CD14-positive monocyte (primary cell): ENCODE data around the gene SLC27A2. TPM values are rescaled to one million over a fixed set of nuclear protein-coding genes. Genes with fewer than 3 reads are reported as not detected.
A peak's percentile ranks its signal among the peaks of the same experiment; 100 is the strongest.

Experiments
- DNase-seq, 3 donors: peaks; one replicate each; pipeline ENCODE4 v3.0.0-alpha.2; 2011 to 2022
- H2AFZ ChIP-seq: 2 replicates; pipeline ENCODE4 v1.6.0; 2012; ENCODE audit warnings: mild to moderate bottlenecking, low read depth, low read length, inconsistent platforms; ENCODE audit not compliant: insufficient read depth, poor library complexity, severe bottlenecking
- H3K27ac ChIP-seq, 2 donors: 1 replicate in 1 of 2; 2 replicates in 1 of 2; pipeline ENCODE4 v1.5.1; 2012 to 2013; ENCODE audit warnings: low read length in 2 of 2, control low read depth in 1 of 2, inconsistent platforms in 1 of 2, low read depth in 1 of 2, mild to moderate bottlenecking in 1 of 2
- H3K27me3 ChIP-seq, 2 donors: one replicate each; pipeline versions ENCODE4 v1.6.0 to v1.6.1; 2011 to 2013; ENCODE audit warnings: low read length in 2 of 2; ENCODE audit not compliant: control insufficient read depth in 2 of 2, insufficient read depth in 2 of 2
- H3K36me3 ChIP-seq, 2 donors: replicated peaks in 1 of 2; 1 replicate in 1 of 2; 2 replicates in 1 of 2; pipeline versions ENCODE4 v1.5.1 to v1.6.1; 2012 to 2013; ENCODE audit warnings: low read length in 2 of 2, control low read depth in 1 of 2, inconsistent platforms in 1 of 2, mild to moderate bottlenecking in 1 of 2; ENCODE audit not compliant: insufficient read depth in 2 of 2, control insufficient read depth in 1 of 2
- H3K4me1 ChIP-seq, 2 donors: 1 replicate in 1 of 2; 2 replicates in 1 of 2; pipeline versions ENCODE4 v1.5.1 to v1.6.1; 2012 to 2013; ENCODE audit warnings: low read length in 2 of 2, control low read depth in 1 of 2, inconsistent platforms in 1 of 2, mild to moderate bottlenecking in 1 of 2, moderate library complexity in 1 of 2; ENCODE audit not compliant: insufficient read depth in 2 of 2, control insufficient read depth in 1 of 2
- H3K4me2 ChIP-seq: replicated peaks from 2 replicates; pipeline ENCODE3; 2012; ENCODE audit warnings: low read length, moderate library complexity, mild to moderate bottlenecking; ENCODE audit not compliant: poor library complexity, severe bottlenecking; ENCODE audit errors: extremely low read depth
- H3K4me3 ChIP-seq, 3 experiments: fragments of 200-600 bp in 1 of 3; sonication (generic) in 1 of 3; replicated peaks in 1 of 3; 1 replicate in 2 of 3; 2 replicates in 1 of 3; pipeline ENCODE4 v1.5.1; 2011 to 2013; ENCODE audit warnings: low read length in 3 of 3, mild to moderate bottlenecking in 3 of 3, control low read depth in 2 of 3, low read depth in 2 of 3, inconsistent platforms in 1 of 3, moderate library complexity in 1 of 3
- H3K79me2 ChIP-seq: 2 replicates; pipeline ENCODE4 v1.6.0; 2012; ENCODE audit warnings: mild to moderate bottlenecking, control low read depth, inconsistent platforms, low read length, moderate library complexity; ENCODE audit not compliant: insufficient read depth
- H3K9ac ChIP-seq: 2 replicates; pipeline ENCODE4 v1.6.0; 2017; ENCODE audit warnings: low read length, mild to moderate bottlenecking; ENCODE audit not compliant: insufficient read depth, poor library complexity, severe bottlenecking
- H3K9me3 ChIP-seq, 2 donors: replicated peaks in 1 of 2; 1 replicate in 1 of 2; 2 replicates in 1 of 2; pipeline versions ENCODE4 v1.5.1 to v1.6.1; 2012 to 2013; ENCODE audit warnings: low read length in 2 of 2, control low read depth in 1 of 2; ENCODE audit not compliant: control insufficient read depth in 1 of 2, insufficient read depth in 1 of 2
- H4K20me1 ChIP-seq: 2 replicates; pipeline ENCODE4 v1.6.0; 2012; ENCODE audit warnings: mild to moderate bottlenecking, low read length, control low read depth, moderate library complexity; ENCODE audit not compliant: insufficient read depth
- H3K27ac Mint-ChIP-seq, 7 donors: one replicate each; pipeline ENCODE4 v1.8.0; 2020; ENCODE audit warnings: mild to moderate bottlenecking in 7 of 7, mixed read lengths in 7 of 7, moderate library complexity in 6 of 7, inconsistent platforms in 2 of 7
- H3K27me3 Mint-ChIP-seq, 3 donors: one replicate each; pipeline ENCODE4 v1.8.0; 2021 to 2022; ENCODE audit warnings: low read depth in 3 of 3, mild to moderate bottlenecking in 3 of 3, mixed read lengths in 3 of 3, moderate library complexity in 3 of 3, inconsistent platforms in 1 of 3
- H3K36me3 Mint-ChIP-seq, 2 donors: one replicate each; pipeline ENCODE4 v1.8.0; 2020; ENCODE audit warnings: mixed read lengths in 2 of 2, inconsistent platforms in 1 of 2, mild to moderate bottlenecking in 1 of 2
- H3K4me1 Mint-ChIP-seq: one replicate; pipeline ENCODE4 v1.8.0; 2020; ENCODE audit warnings: mild to moderate bottlenecking, mixed read lengths
- H3K4me3 Mint-ChIP-seq, 2 donors: one replicate each; pipeline ENCODE4 v1.8.0; 2020; ENCODE audit warnings: mild to moderate bottlenecking in 2 of 2, mixed read lengths in 2 of 2, moderate library complexity in 1 of 2
- H3K9me3 Mint-ChIP-seq, 7 donors: one replicate each; pipeline ENCODE4 v1.8.0; 2020 to 2022; ENCODE audit warnings: mixed read lengths in 7 of 7, mild to moderate bottlenecking in 6 of 7, moderate library complexity in 6 of 7, inconsistent platforms in 2 of 7
- WGBS: methylation state at CpG from one replicate; pipeline ENCODE4 v1.1.5; 2013; ENCODE audit warnings: missing lambda C conversion rate; ENCODE audit not compliant: insufficient coverage; 5-methylcytosine and 5-hydroxymethylcytosine counted together
- intact Hi-C, 2 donors: fragments of 100-400 bp; cut with micrococcal nuclease; formaldehyde crosslinking; loops; one replicate each; pipeline versions ENCODE4 v1.15.0 to v1.15.1; 2023
- polyA plus RNA-seq, 3 donors: library from polyadenylated mRNA; depleted of rRNA in 1 of 3; unstranded in 2 of 3; stranded (reverse) in 1 of 3; fragments of 300-500 nt in 2 of 3; fragments of >200 nt in 1 of 3; fragmentation: Illumina TruSeq in 2 of 3; gene quantifications; 1 replicate in 2 of 3; 2 replicates in 1 of 3; pipeline ENCODE4 v1.2.3, GENCODE V29; 2012 to 2021
- TF ChIP-seq, protein P1 (sequence below): fragments of 200-600 bp; IDR thresholded peaks from one replicate; pipeline ENCODE4 v1.8.0; 2022; ENCODE audit warnings: antibody characterized with exemption, mild to moderate bottlenecking

SLC27A2 gene
- polyA plus RNA-seq, 3 donors: 0.13 TPM; not detected in 2

DNA sequence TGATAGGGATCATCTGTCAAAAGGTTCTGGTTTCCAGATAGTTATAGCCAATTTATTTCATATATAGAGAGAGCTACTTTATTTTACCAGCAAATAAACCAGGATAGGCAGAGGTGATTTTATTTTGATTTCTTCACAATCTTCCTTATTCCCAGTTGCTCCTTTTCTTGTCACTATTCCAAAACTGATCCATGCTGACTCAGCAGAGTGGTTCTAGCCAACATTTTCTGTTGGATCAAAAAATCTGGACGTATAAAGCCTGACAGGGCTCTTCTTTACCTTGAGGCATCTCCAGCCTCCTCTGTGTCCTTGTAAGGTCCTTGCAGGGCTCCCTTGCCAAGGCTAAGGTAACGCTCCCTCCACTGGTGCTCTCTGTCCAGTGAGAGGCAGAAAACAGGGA is 67.7 kb downstream of the SLC27A2 start:
- no peaks in the 10 kb centered on the region for H3K9me3 ChIP-seq
- no peaks in the 10 kb centered on the region for H3K9me3 Mint-ChIP-seq
- no peak overlapping the region for H3K9ac ChIP-seq
- 89% methylated on average over 2 of the region's 2 CpGs for WGBS
- TF ChIP-seq, protein P1, sequence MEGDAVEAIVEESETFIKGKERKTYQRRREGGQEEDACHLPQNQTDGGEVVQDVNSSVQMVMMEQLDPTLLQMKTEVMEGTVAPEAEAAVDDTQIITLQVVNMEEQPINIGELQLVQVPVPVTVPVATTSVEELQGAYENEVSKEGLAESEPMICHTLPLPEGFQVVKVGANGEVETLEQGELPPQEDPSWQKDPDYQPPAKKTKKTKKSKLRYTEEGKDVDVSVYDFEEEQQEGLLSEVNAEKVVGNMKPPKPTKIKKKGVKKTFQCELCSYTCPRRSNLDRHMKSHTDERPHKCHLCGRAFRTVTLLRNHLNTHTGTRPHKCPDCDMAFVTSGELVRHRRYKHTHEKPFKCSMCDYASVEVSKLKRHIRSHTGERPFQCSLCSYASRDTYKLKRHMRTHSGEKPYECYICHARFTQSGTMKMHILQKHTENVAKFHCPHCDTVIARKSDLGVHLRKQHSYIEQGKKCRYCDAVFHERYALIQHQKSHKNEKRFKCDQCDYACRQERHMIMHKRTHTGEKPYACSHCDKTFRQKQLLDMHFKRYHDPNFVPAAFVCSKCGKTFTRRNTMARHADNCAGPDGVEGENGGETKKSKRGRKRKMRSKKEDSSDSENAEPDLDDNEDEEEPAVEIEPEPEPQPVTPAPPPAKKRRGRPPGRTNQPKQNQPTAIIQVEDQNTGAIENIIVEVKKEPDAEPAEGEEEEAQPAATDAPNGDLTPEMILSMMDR: no peak
- H4K20me1 ChIP-seq: no peaks in the 10 kb centered on the region
- no peaks in the 10 kb centered on the region for H3K79me2 ChIP-seq
- H3K36me3 ChIP-seq: no peaks in the 10 kb centered on the region
- H3K4me2 ChIP-seq: no peak overlapping the region
- DNase-seq: no peak
- intact Hi-C loops: no loop called here
- H3K36me3 Mint-ChIP-seq: no peaks in the 10 kb centered on the region
- peaks cover 18 to 25% of the 10 kb centered on the region in 2 donors for H3K4me1 ChIP-seq
- H3K27ac Mint-ChIP-seq: no peak overlapping the region
- H2AFZ ChIP-seq: peak overlapping the region; percentile 90
- peaks cover 0 to 3% (median 0%) of the 10 kb centered on the region in 3 donors for H3K27me3 Mint-ChIP-seq
- no peak overlapping the region for H3K4me3 Mint-ChIP-seq
- H3K27me3 ChIP-seq: no peaks in the 10 kb centered on the region
- H3K27ac ChIP-seq: no peak overlapping the region
- H3K4me3 ChIP-seq: no peak overlapping the region
- peaks cover 26% of the 10 kb centered on the region for H3K4me1 Mint-ChIP-seq

DNA sequence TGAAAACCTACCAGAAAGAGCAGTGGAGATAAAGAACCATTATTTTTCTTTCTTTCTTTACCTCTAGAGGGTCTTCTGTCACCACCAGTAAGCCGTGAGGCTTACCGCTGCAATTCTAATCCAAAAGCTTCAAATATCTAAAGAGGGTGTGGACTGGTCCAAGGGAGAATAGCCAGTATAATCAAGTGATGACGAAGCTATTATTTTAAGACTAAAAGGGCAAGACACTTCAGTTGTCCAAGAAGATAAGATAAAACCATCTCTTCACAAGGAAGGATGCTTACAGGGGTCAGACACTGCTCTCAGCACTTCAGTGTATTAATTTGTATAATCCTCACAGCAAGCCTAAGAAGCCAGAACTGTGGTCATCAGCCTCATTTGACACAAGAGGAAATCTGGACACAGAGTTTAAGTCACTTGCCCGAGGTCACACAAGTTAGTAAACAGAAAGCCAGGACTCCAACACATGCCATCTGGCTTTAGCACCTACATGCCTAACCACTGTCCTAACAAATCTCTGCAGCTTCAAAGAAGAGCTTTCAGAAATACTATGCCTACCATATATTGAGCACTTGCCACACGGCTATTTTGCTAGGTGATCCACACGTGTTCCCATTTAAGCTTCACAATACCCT is 68.9 kb downstream of the SLC27A2 start:
- no peak overlapping the region for H3K9ac ChIP-seq

More for the DNA sequence above, 68.9 kb downstream of the SLC27A2 start:
- H4K20me1 ChIP-seq: no peaks in the 10 kb centered on the region
- TF ChIP-seq, protein P1: no peak
- H3K27ac ChIP-seq: no peak overlapping the region
- intact Hi-C loops: no loop called here
- Mint-ChIP-seq H3K27ac (no peak overlapping the region), H3K36me3 (no peaks in the 10 kb centered on the region), H3K9me3 (no peaks in the 10 kb centered on the region), H3K4me1 (peaks cover 27% of the 10 kb centered on the region), H3K4me3 (no peak overlapping the region), H3K27me3 (peaks cover 0 to 3% (median 0%) of the 10 kb centered on the region in 3 donors)
- H3K9me3 ChIP-seq: no peaks in the 10 kb centered on the region
- H3K4me1 ChIP-seq: peaks cover 18 to 25% of the 10 kb centered on the region in 2 donors
- WGBS: 92% methylated on average over 3 of the region's 6 CpGs
- no peak overlapping the region for H2AFZ ChIP-seq
- no peak overlapping the region for H3K4me3 ChIP-seq
- H3K4me2 ChIP-seq: no peak overlapping the region
- H3K36me3 ChIP-seq: no peaks in the 10 kb centered on the region
- DNase-seq: no peak
- no peaks in the 10 kb centered on the region for H3K79me2 ChIP-seq
- H3K27me3 ChIP-seq: no peaks in the 10 kb centered on the region
